CD4-positive, alpha-beta memory T cell (primary cell): Measurements from ENCODE around the gene TDRD7. TPM values are rescaled to one million over a fixed set of nuclear protein-coding genes. Genes with fewer than 3 reads are reported as not detected.
A peak's percentile ranks its signal among the peaks of the same experiment; 100 is the strongest.

Source experiments
- CTCF ChIA-PET: fragments of 350-600 bp; sonication (Branson Sonifier 250); formaldehyde crosslinking; loops from one replicate; lab custom pipeline; 2021; ENCODE audit warnings: inconsistent platforms; ENCODE audit not compliant: partially characterized antibody; lab: Charles Lee
- POLR2A ChIA-PET: fragments of 350-600 bp; sonication (Branson Sonifier 250); formaldehyde crosslinking; loops from one replicate; lab custom pipeline; 2021; ENCODE audit not compliant: partially characterized antibody; lab: Charles Lee
- DNase-seq, 5 donors: peaks; one replicate each; pipeline versions ENCODE4 v3.0.0 to v3.0.0-alpha.2; 2020 to 2022; ENCODE audit warnings: mixed read lengths in 1 of 5
- H3K27ac ChIP-seq: one replicate; pipeline ENCODE4 v1.7.0; 2013; ENCODE audit warnings: low read depth, low read length
- H3K27me3 ChIP-seq: 2 replicates; pipeline ENCODE4 v1.7.0; 2013; ENCODE audit warnings: mild to moderate bottlenecking, low read length, moderate library complexity; ENCODE audit not compliant: insufficient read depth
- H3K36me3 ChIP-seq: 2 replicates; pipeline ENCODE4 v1.7.0; 2013; ENCODE audit warnings: mild to moderate bottlenecking, low read length, moderate library complexity; ENCODE audit not compliant: insufficient read depth
- H3K4me1 ChIP-seq: 2 replicates; pipeline ENCODE4 v1.7.0; 2013; ENCODE audit warnings: mild to moderate bottlenecking, low read length, moderate library complexity; ENCODE audit not compliant: insufficient read depth
- H3K4me3 ChIP-seq, 2 donors: one replicate each; pipeline ENCODE4 v1.7.0; 2013; ENCODE audit warnings: low read length in 2 of 2, mild to moderate bottlenecking in 1 of 2
- H3K9me3 ChIP-seq, 2 donors: one replicate each; pipeline ENCODE4 v1.7.0; 2013; ENCODE audit warnings: low read length in 2 of 2, control low read depth in 1 of 2; ENCODE audit not compliant: control insufficient read depth in 1 of 2
- H3K27ac Mint-ChIP-seq, 7 donors: one replicate each; pipeline ENCODE4 v1.8.0; 2020 to 2021; ENCODE audit warnings: mixed read lengths in 7 of 7, mild to moderate bottlenecking in 6 of 7, inconsistent platforms in 3 of 7, moderate library complexity in 3 of 7
- H3K27me3 Mint-ChIP-seq, 2 donors: one replicate each; pipeline ENCODE4 v1.8.0; 2020 to 2021; ENCODE audit warnings: mixed read lengths in 2 of 2
- H3K36me3 Mint-ChIP-seq, 2 donors: one replicate each; pipeline ENCODE4 v1.8.0; 2020 to 2021; ENCODE audit warnings: mixed read lengths in 2 of 2, inconsistent platforms in 1 of 2, mild to moderate bottlenecking in 1 of 2
- H3K4me1 Mint-ChIP-seq, 4 donors: one replicate each; pipeline ENCODE4 v1.8.0; 2020 to 2021; ENCODE audit warnings: mixed read lengths in 4 of 4, mild to moderate bottlenecking in 1 of 4
- H3K4me3 Mint-ChIP-seq, 8 donors: one replicate each; pipeline ENCODE4 v1.8.0; 2020 to 2021; ENCODE audit warnings: mixed read lengths in 8 of 8, mild to moderate bottlenecking in 7 of 8, moderate library complexity in 6 of 8, inconsistent platforms in 3 of 8
- H3K9me3 Mint-ChIP-seq, 8 donors: one replicate each; pipeline ENCODE4 v1.8.0; 2020 to 2021; ENCODE audit warnings: mixed read lengths in 8 of 8, mild to moderate bottlenecking in 5 of 8, inconsistent platforms in 3 of 8, moderate library complexity in 1 of 8
- intact Hi-C: fragments of 100-400 bp; cut with micrococcal nuclease; formaldehyde crosslinking; loops from one replicate; pipeline ENCODE4 v1.15.1; 2023
- polyA plus RNA-seq, 2 donors: library from polyadenylated mRNA; unstranded; fragments of 300-500 nt; fragmentation: Illumina TruSeq; gene quantifications; one replicate each; pipeline ENCODE4 v1.2.3, GENCODE V29; 2021
- total RNA-seq, 2 experiments: library from RNA; stranded (reverse); gene quantifications; one replicate each; pipeline ENCODE4 v1.2.3, GENCODE V29; 2021

TDRD7 gene
- total and polyA plus RNA-seq, 4 experiments from 2014 or later: 5.6 to 13.6 (median 11.4) TPM

GRCh38 chr9:97517331-97518089, 105.6 kb downstream of the TDRD7 start:
- Mint-ChIP-seq H3K4me3 (no peak overlapping the region), H3K36me3 (no peaks in the 10 kb centered on the region), H3K27me3 (peaks cover 19 to 27% of the 10 kb centered on the region in 2 donors), H3K27ac (no peak overlapping the region), H3K9me3 (no peaks in the 10 kb centered on the region), H3K4me1 (peaks cover 0 to 6% (median 0%) of the 10 kb centered on the region in 4 donors)
- Histone ChIP-seq H3K9me3 (no peaks in the 10 kb centered on the region), H3K27ac (no peak overlapping the region), H3K27me3 (no peaks in the 10 kb centered on the region), H3K4me3 (no peak overlapping the region), H3K4me1 (no peaks in the 10 kb centered on the region), H3K36me3 (no peaks in the 10 kb centered on the region)
- ChIA-PET POLR2A (no interaction called here), CTCF (interaction anchor here (1.6 kb wide), 1 partner anchor 81 kb away, joined by 5 read pairs; no protein-coding TSS in a partner anchor)
- intact Hi-C loops: no loop called here
- no peak for DNase-seq

GRCh38 chr9:97518166-97518908, 106.4 kb downstream of the TDRD7 start:
- Histone ChIP-seq H3K36me3 (no peaks in the 10 kb centered on the region), H3K9me3 (no peaks in the 10 kb centered on the region), H3K27me3 (no peaks in the 10 kb centered on the region), H3K4me3 (no peak overlapping the region), H3K27ac (no peak overlapping the region), H3K4me1 (no peaks in the 10 kb centered on the region)
- Mint-ChIP-seq H3K36me3 (no peaks in the 10 kb centered on the region), H3K9me3 (no peaks in the 10 kb centered on the region), H3K4me1 (peaks cover 0 to 6% (median 0%) of the 10 kb centered on the region in 4 donors), H3K27me3 (peaks cover 19 to 27% of the 10 kb centered on the region in 2 donors), H3K4me3 (no peak overlapping the region), H3K27ac (no peak overlapping the region)
- DNase-seq: no peak
- CTCF ChIA-PET: interaction anchor here (0.9 kb wide), 1 partner anchor 81 kb away, joined by 4 read pairs; no protein-coding TSS in a partner anchor
- POLR2A ChIA-PET: no interaction called here
- intact Hi-C loops: no loop called here

GRCh38 chr9:97518909-97519307, 107.0 kb downstream of the TDRD7 start:
- H3K27ac Mint-ChIP-seq: peak overlapping the region in 1 of 7 donors; percentile 30
- peaks cover 19 to 24% of the 10 kb centered on the region in 2 donors for H3K27me3 Mint-ChIP-seq
- no peaks in the 10 kb centered on the region for H3K4me1 ChIP-seq
- intact Hi-C loops: no loop called here
- H3K9me3 ChIP-seq: no peaks in the 10 kb centered on the region
- H3K4me3 Mint-ChIP-seq: no peak overlapping the region
- no peaks in the 10 kb centered on the region for H3K36me3 Mint-ChIP-seq
- ChIA-PET CTCF (interaction anchor here (0.6 to 0.9 kb wide), 2 partner anchors 12 to 81 kb away, joined by 3 to 4 read pairs; no protein-coding TSS in a partner anchor), POLR2A (no interaction called here)
- no peaks in the 10 kb centered on the region for H3K27me3 ChIP-seq
- H3K9me3 Mint-ChIP-seq: no peaks in the 10 kb centered on the region
- H3K27ac ChIP-seq: no peak overlapping the region
- no peaks in the 10 kb centered on the region for H3K36me3 ChIP-seq
- H3K4me3 ChIP-seq: no peak overlapping the region
- no peak for DNase-seq
- peaks cover 0 to 6% (median 0%) of the 10 kb centered on the region in 4 donors for H3K4me1 Mint-ChIP-seq

- POLR2A ChIA-PET: no interaction called here
- no peak overlapping the region for H3K27ac Mint-ChIP-seq
Observed at GRCh38 chr9:97519441-97519970, 107.6 kb downstream of the TDRD7 start.

GRCh38 chr9:97521576-97522333, 109.9 kb downstream of the TDRD7 start:
- no peaks in the 10 kb centered on the region for H3K36me3 Mint-ChIP-seq
- H3K27ac ChIP-seq: no peak overlapping the region
- H3K9me3 ChIP-seq: no peaks in the 10 kb centered on the region
- H3K27me3 ChIP-seq: no peaks in the 10 kb centered on the region
- no peaks in the 10 kb centered on the region for H3K4me1 ChIP-seq
- H3K9me3 Mint-ChIP-seq: no peaks in the 10 kb centered on the region
- ChIA-PET CTCF (no interaction called here), POLR2A (no interaction called here)
- intact Hi-C loops: no loop called here
- H3K36me3 ChIP-seq: no peaks in the 10 kb centered on the region
- no peak for DNase-seq
- H3K27ac Mint-ChIP-seq: no peak overlapping the region
- no peak overlapping the region for H3K4me3 ChIP-seq
- H3K4me3 Mint-ChIP-seq: no peak overlapping the region
- peaks cover 0 to 6% (median 0%) of the 10 kb centered on the region in 4 donors for H3K4me1 Mint-ChIP-seq
- peaks cover 16 to 18% of the 10 kb centered on the region in 2 donors for H3K27me3 Mint-ChIP-seq

More at GRCh38 chr9:97519441-97519970, 107.6 kb downstream of the TDRD7 start:
- H3K4me1 ChIP-seq: no peaks in the 10 kb centered on the region
- H3K27me3 ChIP-seq: no peaks in the 10 kb centered on the region
- no peaks in the 10 kb centered on the region for H3K36me3 ChIP-seq
- Mint-ChIP-seq H3K9me3 (no peaks in the 10 kb centered on the region), H3K36me3 (no peaks in the 10 kb centered on the region), H3K4me1 (peaks cover 0 to 6% (median 0%) of the 10 kb centered on the region in 4 donors), H3K4me3 (no peak overlapping the region), H3K27me3 (peaks cover 19 to 24% of the 10 kb centered on the region in 2 donors)
- no peak for DNase-seq
- H3K9me3 ChIP-seq: no peaks in the 10 kb centered on the region
- H3K4me3 ChIP-seq: no peak overlapping the region
- H3K27ac ChIP-seq: no peak overlapping the region
- CTCF ChIA-PET: interaction anchor here (0.6 kb wide), 1 partner anchor 11 kb away, joined by 3 read pairs; no protein-coding TSS in a partner anchor
- intact Hi-C loops: no loop called here

GRCh38 chr9:97524424-97524823, 112.5 kb downstream of the TDRD7 start:
- H3K9me3 ChIP-seq: no peaks in the 10 kb centered on the region
- intact Hi-C loops: no loop called here
- H3K27ac ChIP-seq: no peak overlapping the region
- H3K4me1 ChIP-seq: no peaks in the 10 kb centered on the region
- no peak overlapping the region for H3K4me3 ChIP-seq
- ChIA-PET CTCF (no interaction called here), POLR2A (no interaction called here)
- no peaks in the 10 kb centered on the region for H3K36me3 Mint-ChIP-seq
- H3K4me3 Mint-ChIP-seq: no peak overlapping the region
- H3K9me3 Mint-ChIP-seq: no peaks in the 10 kb centered on the region
- H3K27me3 ChIP-seq: no peaks in the 10 kb centered on the region
- no peak for DNase-seq
- no peaks in the 10 kb centered on the region for H3K36me3 ChIP-seq
- peaks cover 4 to 5% of the 10 kb centered on the region in 2 donors for H3K27me3 Mint-ChIP-seq
- H3K27ac Mint-ChIP-seq: no peak overlapping the region
- H3K4me1 Mint-ChIP-seq: peaks cover 0 to 3% (median 0%) of the 10 kb centered on the region in 4 donors
